HG03521 (cell line): ENCODE results near the gene GOLGA6L25.
"Not testable (repeated sequence)": the region's sequence is repeated elsewhere in the genome, so short reads cannot be mapped to it uniquely, and the experiment has no call there.

Experiments
- ATAC-seq: cut with Tn5 transposase; IDR thresholded peaks from one replicate; pipeline ENCODE4 v1.9.1; 2021; ENCODE audit warnings: mild to moderate bottlenecking, moderate library complexity; ENCODE audit not compliant: unreplicated experiment

Gene GOLGA6L25, protein sequence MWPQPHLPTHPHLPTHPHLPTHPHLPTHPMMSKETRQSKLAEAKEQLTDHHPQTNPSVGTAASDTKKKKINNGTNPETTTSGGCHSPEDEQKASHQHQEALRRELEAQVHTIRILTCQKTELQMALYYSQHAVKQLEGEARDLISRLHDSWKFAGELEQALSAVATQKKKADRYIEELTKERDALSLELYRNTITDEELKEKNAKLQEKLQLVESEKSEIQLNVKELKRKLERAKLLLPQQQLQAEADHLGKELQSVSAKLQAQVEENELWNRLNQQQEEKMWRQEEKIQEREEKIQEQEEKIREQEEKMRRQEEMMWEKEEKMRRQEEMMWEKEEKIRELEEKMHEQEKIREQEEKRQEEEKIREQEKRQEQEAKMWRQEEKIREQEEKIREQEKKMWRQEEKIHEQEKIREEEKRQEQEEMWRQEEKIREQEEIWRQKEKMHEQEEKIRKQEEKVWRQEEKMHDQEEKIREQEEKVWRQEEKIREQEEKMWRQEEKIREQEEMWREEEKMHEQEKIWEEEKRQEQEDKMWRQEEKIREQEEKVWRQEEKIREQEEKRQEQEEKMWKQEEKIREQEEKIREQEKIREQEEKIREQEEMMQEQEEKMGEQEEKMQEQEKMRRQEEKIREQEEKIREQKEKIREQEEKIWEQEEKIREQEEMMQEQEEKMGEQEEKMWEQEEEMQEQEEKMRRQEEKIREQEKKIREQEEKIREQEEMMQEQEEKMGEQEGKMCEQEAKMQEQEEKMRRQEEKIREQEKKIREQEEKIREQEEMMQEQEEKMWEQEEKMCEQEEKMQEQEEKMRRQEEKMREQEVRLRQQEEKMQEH

DNA sequence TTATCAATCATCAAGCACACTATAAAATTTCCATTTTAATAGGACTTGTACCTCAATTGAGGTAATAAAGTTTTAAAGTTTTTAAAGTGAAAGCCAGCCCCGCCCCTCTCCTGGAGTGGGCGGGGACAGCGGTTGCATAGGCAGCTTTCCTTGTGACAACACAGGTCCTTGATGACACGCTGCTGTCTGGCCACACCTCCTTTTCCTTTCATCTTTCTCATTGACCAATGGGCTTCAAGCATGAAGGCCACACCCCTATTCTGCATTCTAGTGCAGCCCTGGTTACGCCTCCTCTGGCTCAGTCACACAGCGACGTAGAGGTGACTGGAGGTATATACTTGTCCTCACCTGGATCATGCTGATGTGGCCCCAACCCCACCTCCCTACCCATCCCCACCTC lies at the start of gene GOLGA6L25:
TSS of gene GOLGA6L25 (plus strand) at position 301 of the 400 bp plus-strand sequence. CDS start at position 362, 61 bp downstream.
- not testable (repeated sequence) for ATAC-seq

DNA sequence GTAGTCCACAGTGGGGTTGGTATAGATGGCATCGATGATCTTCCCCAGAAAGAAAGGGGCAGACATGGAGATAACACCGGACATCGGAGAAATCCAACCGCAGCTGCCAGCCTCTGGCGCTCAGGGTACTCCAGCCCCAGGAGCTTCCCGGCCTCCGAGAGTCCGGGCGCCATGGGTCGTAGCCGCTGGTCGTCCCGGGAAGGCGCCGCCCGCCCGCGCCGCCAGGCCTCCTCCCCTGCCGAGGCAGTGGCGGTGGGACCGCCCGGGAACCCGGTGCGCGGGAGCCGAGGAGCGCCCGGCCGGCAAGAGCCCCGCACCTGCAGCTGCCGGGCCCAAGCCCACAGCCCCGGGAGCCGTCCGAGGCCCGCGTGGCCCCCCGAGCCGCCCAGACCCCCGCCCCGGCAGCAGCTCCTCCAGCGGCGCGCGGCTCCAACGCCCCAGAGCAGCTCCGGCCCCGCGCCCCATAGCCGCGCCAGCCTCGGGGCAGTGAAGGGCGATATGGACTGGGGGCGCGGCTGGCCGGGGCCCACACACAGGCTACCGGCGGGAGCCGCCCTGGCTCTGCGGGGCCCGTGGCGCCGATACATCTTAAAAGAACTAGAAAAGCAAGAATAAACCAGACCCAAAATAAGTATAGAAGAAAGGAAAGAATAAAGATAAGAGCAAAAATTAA lies 45.0 kb upstream of the GOLGA6L25 start:
- ATAC-seq, result not testable (repeated sequence)

DNA sequence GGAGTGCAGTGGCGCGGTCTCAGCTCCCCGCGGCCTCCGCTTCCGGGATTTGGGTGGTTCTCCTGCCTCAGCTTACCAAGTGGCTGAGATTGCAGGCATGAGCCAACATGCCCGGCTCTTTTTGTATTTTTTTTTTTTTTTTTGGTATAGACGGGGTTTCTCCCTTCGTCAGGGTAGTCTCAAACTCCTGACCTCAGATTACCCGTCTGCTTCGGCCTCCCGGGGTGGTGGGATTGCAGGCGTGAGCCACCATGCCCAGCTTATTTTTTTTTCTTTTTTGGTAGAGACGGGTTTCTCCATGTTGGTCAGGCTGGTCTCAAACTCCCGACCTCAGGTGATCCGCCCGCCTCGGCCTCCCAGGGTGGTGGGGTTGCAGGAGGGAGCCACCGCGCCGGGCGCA lies 39.2 kb upstream of the GOLGA6L25 start:
- not testable (repeated sequence) for ATAC-seq

DNA sequence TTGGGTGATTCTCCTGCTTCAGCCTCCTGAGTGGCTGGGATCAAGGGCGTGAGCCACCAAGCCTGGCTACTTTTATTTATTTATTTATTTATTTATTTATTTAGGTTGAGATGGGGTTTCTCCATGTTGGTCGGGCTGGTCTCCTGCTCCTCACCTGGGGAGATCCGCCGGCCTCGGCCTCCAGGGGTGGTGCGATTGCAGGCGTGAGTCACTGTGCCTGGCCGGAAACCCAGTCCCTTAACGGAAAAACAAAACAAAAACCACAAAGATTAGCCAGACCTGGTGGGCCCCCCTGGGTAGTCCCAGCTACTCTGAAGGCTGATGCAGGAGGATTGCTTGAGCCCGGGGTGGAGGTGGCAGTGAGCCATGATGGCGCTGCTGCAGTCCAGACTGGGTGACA lies 38.2 kb upstream of the GOLGA6L25 start:
- not testable (repeated sequence) for ATAC-seq

DNA sequence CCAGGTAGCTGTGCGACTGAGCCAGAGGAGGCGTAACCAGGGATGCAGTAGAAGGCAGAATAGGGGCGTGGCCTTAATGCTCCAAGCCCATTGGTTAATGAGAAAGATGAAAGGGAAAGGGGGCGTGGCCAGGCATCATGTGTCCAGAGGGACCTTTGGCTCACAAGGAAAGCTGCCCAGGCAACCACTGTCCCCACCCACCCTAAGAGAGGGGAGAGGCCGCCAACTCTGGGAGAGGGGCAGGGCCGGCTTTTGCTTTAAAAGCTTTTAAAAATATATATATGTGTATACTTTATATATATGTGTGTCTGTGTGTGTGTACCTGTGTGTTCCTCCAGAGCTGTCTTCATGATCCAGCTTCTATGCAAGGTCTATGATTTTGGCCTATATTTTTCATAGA lies 20.4 kb upstream of the GOLGA6L25 start, which contains the start of gene GOLGA8G:
TSS of gene GOLGA8G (minus strand) at position 18 of the 400 bp plus-strand sequence. CDS start 62 bp downstream, outside the sequence.
- ATAC-seq, result not testable (repeated sequence)

DNA sequence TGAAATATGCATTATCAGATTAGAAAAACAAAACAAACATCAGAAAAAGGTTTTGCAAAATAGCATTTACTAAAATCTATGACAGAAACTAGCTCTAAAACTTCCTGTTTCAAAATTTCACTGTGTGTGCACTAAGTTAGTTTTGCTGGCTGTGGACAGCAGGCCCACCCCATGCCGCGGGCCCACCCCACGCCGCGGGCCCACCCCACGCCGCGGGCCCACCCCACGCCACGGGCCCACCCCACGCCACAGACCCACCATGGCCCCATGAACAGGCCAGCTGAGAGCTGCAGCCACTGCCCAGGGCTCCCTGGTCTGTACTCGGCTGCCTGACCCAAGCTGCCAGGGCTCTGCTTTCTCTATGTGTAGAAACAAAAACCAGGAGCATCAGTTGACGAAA lies 20.0 kb downstream of the GOLGA6L25 start:
- ATAC-seq, result not testable (repeated sequence)

DNA sequence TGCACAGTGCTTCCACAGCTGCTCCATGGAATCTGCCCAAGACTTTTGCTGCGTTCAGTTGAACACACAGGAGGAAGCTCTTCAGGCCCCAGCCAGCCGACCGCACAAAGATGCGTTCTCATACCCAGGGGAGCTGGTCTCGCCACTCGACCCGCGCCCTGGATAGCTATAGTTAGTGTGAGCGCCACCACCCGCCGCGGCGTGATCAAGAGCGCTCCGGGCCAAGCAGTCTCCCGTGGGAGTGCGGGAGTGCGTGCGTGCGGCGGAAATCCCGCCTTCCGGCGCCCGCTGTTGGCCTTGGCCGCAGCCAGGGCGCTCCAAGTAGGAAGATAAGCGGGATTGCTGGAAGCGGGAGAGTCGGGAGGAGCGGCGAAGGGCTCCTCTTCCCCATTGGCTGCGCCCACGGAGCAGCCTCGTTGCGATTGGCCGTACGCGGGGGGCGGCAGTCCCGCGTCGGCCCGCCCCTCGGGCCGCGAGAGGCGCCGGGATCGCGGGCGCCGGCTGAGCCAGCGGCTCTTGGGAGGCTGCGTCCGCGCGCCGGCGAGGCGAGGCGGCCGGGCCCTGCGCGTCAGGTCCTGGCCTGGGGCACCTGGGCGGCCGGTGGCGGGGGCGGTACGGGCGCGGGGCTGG lies 35.7 kb downstream of the GOLGA6L25 start:
- peak; percentile 61 for ATAC-seq

DNA sequence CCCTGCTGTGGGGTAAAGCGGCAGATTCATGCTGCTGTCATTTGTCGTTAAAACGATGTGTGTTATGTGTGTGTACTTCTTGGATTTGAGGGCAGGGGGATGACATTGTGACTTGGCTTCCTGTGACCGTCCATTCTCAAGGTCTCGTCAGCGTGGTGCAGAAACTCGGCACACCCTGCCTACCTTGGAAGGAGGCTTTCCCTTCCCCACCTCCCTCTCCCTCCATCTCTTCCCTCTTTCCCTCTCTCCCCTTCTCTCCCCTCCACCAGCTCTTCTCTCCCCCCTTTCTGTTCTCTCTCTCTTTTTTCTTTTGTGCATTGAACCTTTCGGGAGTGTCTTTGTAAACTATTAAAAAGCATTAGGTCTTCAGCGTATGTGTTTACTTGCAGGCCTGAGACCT lies 36.4 kb downstream of the GOLGA6L25 start:
- ATAC-seq, result not testable (repeated sequence)

DNA sequence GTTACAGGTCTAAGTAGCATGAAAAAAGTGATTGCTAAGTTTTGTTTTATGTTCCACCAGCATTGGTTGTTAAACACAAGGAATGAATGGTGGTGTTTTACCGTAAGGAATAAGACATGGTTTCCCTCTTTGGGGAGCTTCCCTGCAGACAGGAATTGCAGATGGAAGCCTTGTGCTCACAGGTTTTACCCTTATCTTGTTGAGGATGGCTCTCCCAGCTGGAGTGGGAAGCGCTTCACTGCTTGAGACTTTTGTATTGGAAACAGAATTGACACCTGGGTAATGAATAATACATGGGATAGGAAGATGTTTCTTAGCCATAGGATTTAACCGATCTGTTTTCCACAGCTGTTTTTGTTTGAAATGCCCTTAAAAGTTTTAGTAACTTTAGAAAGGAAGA lies 39.0 kb downstream of the GOLGA6L25 start:
- not testable (repeated sequence) for ATAC-seq

DNA sequence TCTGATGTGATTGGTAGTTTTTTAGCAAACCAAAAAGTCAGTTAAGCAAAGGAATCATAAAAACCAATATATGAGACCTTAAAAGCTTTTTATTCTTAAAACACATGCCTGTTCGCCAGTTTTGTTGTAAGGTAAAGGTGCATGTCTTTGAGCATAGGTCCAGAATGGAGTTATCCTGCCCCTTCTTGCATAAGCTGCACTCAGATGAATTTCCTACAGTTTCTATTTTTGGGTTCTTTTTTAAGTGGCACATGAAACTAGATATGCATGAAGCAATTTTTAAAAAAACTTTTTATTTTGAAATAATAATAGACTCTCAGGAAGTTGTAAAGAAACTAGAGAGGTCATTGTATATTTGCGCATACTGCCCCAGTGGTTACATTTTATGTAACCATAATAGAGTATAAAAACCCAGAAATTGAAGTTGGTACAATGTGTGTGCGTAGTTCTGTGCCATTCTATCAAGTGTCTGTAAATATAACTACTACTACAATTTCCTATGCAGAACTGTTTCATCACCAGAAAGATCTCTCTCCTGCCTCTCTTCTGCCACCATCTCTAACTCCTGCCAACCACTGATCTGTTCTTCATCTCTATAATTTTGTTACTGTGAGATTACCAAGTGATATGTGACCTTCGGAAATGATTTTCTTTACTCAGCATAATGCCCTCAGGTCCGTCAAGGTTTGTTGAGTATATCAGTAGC lies 40.2 kb downstream of the GOLGA6L25 start:
- ATAC-seq, result not testable (repeated sequence)

DNA sequence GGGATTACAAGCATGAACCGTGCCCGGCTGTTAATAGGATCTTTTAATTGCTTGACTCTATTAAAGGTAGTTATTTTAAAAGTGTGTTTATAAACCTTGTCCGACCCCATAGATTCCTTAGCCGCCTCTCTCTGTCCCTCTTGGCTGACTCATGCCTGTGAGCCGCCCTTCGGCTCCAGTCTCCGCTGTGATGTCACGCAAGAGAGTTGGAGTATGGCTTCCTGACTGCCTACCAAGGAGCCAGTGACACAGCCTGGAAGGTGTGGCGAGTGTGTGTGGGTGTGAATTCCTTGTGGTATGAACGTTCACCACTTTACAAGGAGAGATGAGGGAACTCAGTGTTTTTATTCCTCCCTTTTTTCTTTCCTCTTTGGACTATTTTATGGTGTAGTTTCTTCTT lies 44.1 kb downstream of the GOLGA6L25 start:
- ATAC-seq, result not testable (repeated sequence)

DNA sequence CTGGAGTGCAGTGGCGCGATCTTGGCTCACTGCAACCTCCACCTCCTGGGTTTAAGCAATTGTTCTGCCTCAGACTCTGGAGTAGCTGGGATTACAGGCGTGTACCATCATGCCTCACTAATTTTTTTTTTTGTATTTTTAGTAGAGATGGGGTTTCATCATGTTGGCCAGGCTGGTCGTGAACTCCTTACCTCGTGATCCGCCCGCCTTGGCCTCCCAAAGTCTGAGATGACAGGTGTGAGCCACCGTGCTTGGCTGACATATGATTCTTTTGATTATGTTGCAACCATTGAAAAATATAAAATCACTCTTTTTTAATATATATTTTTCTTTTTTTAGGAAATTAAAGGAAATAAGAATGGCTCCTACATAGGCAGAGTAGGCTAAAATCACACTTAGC lies 44.8 kb downstream of the GOLGA6L25 start:
- ATAC-seq, result not testable (repeated sequence)

DNA sequence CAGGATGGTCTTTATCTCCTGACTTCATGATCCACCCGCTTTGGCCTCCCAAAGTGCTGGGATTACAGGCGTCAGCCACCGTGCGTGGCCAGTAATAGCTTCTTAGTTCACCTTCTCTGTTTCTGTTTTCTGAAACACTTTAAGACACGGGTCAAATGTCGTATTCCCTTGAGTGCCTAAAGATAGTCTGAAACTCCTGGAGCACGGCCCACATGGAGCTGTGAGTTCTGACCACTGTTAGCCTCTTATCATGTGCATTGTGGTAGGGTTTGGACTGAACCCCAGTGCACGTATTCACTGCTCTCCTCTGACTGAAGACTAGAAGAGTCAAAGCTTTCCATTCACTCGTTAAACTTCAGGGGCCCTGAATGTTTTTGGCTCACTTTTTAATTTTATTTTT lies 48.8 kb downstream of the GOLGA6L25 start:
- ATAC-seq, result not testable (repeated sequence)
